Vagina (tissue), 2 donors: ENCODE measurements around the gene NFASC.

Experiments used
- CTCF ChIP-seq, 3 experiments: fragments of 450-650 bp in 2 of 3; fragments of 200-600 bp in 1 of 3; sonication (generic) in 1 of 3; IDR thresholded peaks; one replicate each; pipeline ENCODE4 v1.5.1; 2017 to 2019; ENCODE audit warnings: antibody characterized with exemption in 3 of 3, mild to moderate bottlenecking in 2 of 3, moderate library complexity in 2 of 3
- POLR2A ChIP-seq, 2 donors: fragments of 450-650 bp; IDR thresholded peaks; one replicate each; pipeline ENCODE4 v1.6.1; 2017; ENCODE audit warnings: antibody characterized with exemption in 2 of 2, mild to moderate bottlenecking in 2 of 2, moderate library complexity in 2 of 2

- TF ChIP-seq CTCF (IDR thresholded peaks at IDR 0.05), result no peak
- TF ChIP-seq POLR2A (IDR thresholded peaks at IDR 0.05), result no peak
These were observed 190.6 kb downstream of the NFASC start for GRCh38 chr1:205061227-205061626.
